HEK293 (cell line): ENCODE results near the gene SMOC1.

ENCODE experiments used
- FEZF1 ChIP-seq: fragments of 450-650 bp; formaldehyde crosslinking; IDR thresholded peaks from 2 replicates; pipeline ENCODE4 v1.5.1; 2016; ENCODE audit warnings: missing biosample characterization, missing genetic modification characterization
- GLIS2 ChIP-seq: fragments of 450-650 bp; formaldehyde crosslinking; IDR thresholded peaks from 2 replicates; pipeline ENCODE4 v1.5.1; 2016; ENCODE audit warnings: missing biosample characterization, missing genetic modification characterization
- HOXC10 ChIP-seq: sonication (generic); formaldehyde crosslinking; IDR thresholded peaks from 2 replicates; pipeline ENCODE4 v1.8.1; 2023; ENCODE audit warnings: mild to moderate bottlenecking, missing genetic modification reagents
- HOXD13 ChIP-seq: sonication (generic); formaldehyde crosslinking; IDR thresholded peaks from 2 replicates; pipeline ENCODE4 v1.8.0; 2022; ENCODE audit warnings: missing genetic modification reagents, borderline replicate concordance
- MYNN ChIP-seq: fragments of 450-650 bp; formaldehyde crosslinking; IDR thresholded peaks from 2 replicates; pipeline ENCODE4 v1.5.1; 2016; ENCODE audit warnings: missing biosample characterization, missing genetic modification characterization, borderline replicate concordance
- OSR2 ChIP-seq: fragments of 450-650 bp; formaldehyde crosslinking; IDR thresholded peaks from 2 replicates; pipeline ENCODE4 v1.5.1; 2016; ENCODE audit warnings: missing biosample characterization, missing genetic modification characterization
- TRIM28 ChIP-seq: IDR thresholded peaks from 2 replicates; pipeline ENCODE4 v1.6.1; 2011; ENCODE audit warnings: low read length, control low read depth, borderline replicate concordance
- YY1 ChIP-seq: fragments of 450-650 bp; formaldehyde crosslinking; IDR thresholded peaks from 2 replicates; pipeline ENCODE4 v1.5.1; 2018; ENCODE audit warnings: missing biosample characterization, missing genetic modification characterization
- ZBTB17 ChIP-seq: fragments of 450-650 bp; formaldehyde crosslinking; IDR thresholded peaks from 2 replicates; pipeline ENCODE4 v1.5.1; 2016; ENCODE audit warnings: missing biosample characterization, missing genetic modification characterization
- ZBTB20 ChIP-seq: fragments of 450-650 bp; formaldehyde crosslinking; IDR thresholded peaks from 2 replicates; pipeline ENCODE4 v1.5.1; 2016; ENCODE audit warnings: missing biosample characterization, missing genetic modification characterization
- ZIC2 ChIP-seq: fragments of 450-650 bp; formaldehyde crosslinking; IDR thresholded peaks from 2 replicates; pipeline ENCODE4 v1.5.1; 2016; ENCODE audit warnings: missing biosample characterization, missing genetic modification characterization
- ZNF114 ChIP-seq: fragments of 450-650 bp; formaldehyde crosslinking; IDR thresholded peaks from 2 replicates; pipeline ENCODE4 v1.5.0; 2017; ENCODE audit warnings: missing biosample characterization, missing genetic modification characterization
- ZNF121 ChIP-seq: fragments of 450-650 bp; formaldehyde crosslinking; IDR thresholded peaks from 2 replicates; pipeline ENCODE4 v1.5.1; 2016; ENCODE audit warnings: missing biosample characterization, missing genetic modification characterization
- ZNF133 ChIP-seq: fragments of 450-650 bp; formaldehyde crosslinking; IDR thresholded peaks from 2 replicates; pipeline ENCODE4 v1.5.1; 2016; ENCODE audit warnings: missing biosample characterization, missing genetic modification characterization
- ZNF138 ChIP-seq: fragments of 450-650 bp; formaldehyde crosslinking; IDR thresholded peaks from 2 replicates; pipeline ENCODE4 v1.5.1; 2016; ENCODE audit warnings: missing biosample characterization, missing genetic modification characterization, borderline replicate concordance
- ZNF24 ChIP-seq: fragments of 450-650 bp; formaldehyde crosslinking; IDR thresholded peaks from 2 replicates; pipeline ENCODE4 v1.5.1; 2016; ENCODE audit warnings: missing biosample characterization, missing genetic modification characterization
- ZNF416 ChIP-seq: fragments of 450-650 bp; formaldehyde crosslinking; IDR thresholded peaks from 2 replicates; pipeline ENCODE4 v1.5.1; 2016; ENCODE audit warnings: missing biosample characterization, missing genetic modification characterization
- ZNF561 ChIP-seq: fragments of 450-650 bp; IDR thresholded peaks from 2 replicates; pipeline ENCODE4 v1.5.1; 2018; ENCODE audit warnings: missing biosample characterization, missing genetic modification characterization, borderline replicate concordance
- ZNF670 ChIP-seq: fragments of 450-650 bp; formaldehyde crosslinking; IDR thresholded peaks from 2 replicates; pipeline ENCODE4 v1.5.1; 2016; ENCODE audit warnings: missing biosample characterization, missing genetic modification characterization, low read depth
- ZNF792 ChIP-seq: fragments of 450-650 bp; formaldehyde crosslinking; IDR thresholded peaks from 2 replicates; pipeline ENCODE4 v1.5.1; 2016; ENCODE audit warnings: missing biosample characterization, missing genetic modification characterization
- ZNF843 ChIP-seq: fragments of 450-650 bp; formaldehyde crosslinking; IDR thresholded peaks from 2 replicates; pipeline ENCODE4 v1.5.1; 2016; ENCODE audit warnings: missing biosample characterization, missing genetic modification characterization
- ZSCAN16 ChIP-seq: fragments of 450-650 bp; formaldehyde crosslinking; IDR thresholded peaks from 2 replicates; pipeline ENCODE4 v1.5.1; 2016; ENCODE audit warnings: missing biosample characterization, missing genetic modification characterization
- ZSCAN30 ChIP-seq: fragments of 450-650 bp; IDR thresholded peaks from 2 replicates; pipeline ENCODE4 v1.5.1; 2018; ENCODE audit warnings: missing biosample characterization, mild to moderate bottlenecking, missing genetic modification characterization, moderate library complexity
- ZXDB ChIP-seq: fragments of 450-650 bp; formaldehyde crosslinking; IDR thresholded peaks from 2 replicates; pipeline ENCODE4 v1.5.1; 2016; ENCODE audit warnings: missing biosample characterization, missing genetic modification characterization
- TF ChIP-seq, protein P1 (sequence below): fragments of 450-650 bp; IDR thresholded peaks from 2 replicates; pipeline ENCODE4 v1.5.1; 2018; ENCODE audit warnings: missing biosample characterization, mild to moderate bottlenecking, missing genetic modification characterization
- TF ChIP-seq, protein P2 (sequence below): fragments of 450-650 bp; formaldehyde crosslinking; IDR thresholded peaks from 2 replicates; pipeline ENCODE4 v1.5.1; 2017; ENCODE audit warnings: missing biosample characterization, missing genetic modification characterization
- TF ChIP-seq, protein P3 (sequence below): fragments of 450-650 bp; formaldehyde crosslinking; IDR thresholded peaks from 2 replicates; pipeline ENCODE4 v1.5.1; 2016; ENCODE audit warnings: missing biosample characterization, missing genetic modification characterization, borderline replicate concordance
- TF ChIP-seq, protein P4 (sequence below): fragments of 450-650 bp; formaldehyde crosslinking; IDR thresholded peaks from 2 replicates; pipeline ENCODE4 v1.5.1; 2016; ENCODE audit warnings: missing biosample characterization, missing genetic modification characterization
- TF ChIP-seq, protein P5 (sequence below): fragments of 450-650 bp; formaldehyde crosslinking; IDR thresholded peaks from 2 replicates; pipeline ENCODE4 v1.5.1; 2017; ENCODE audit warnings: missing biosample characterization, missing genetic modification characterization
- TF ChIP-seq, protein P6 (sequence below): fragments of 450-650 bp; formaldehyde crosslinking; IDR thresholded peaks from 2 replicates; pipeline ENCODE4 v1.5.1; 2017; ENCODE audit warnings: missing biosample characterization, mild to moderate bottlenecking, missing genetic modification characterization, moderate library complexity

Gene SMOC1

DNA sequence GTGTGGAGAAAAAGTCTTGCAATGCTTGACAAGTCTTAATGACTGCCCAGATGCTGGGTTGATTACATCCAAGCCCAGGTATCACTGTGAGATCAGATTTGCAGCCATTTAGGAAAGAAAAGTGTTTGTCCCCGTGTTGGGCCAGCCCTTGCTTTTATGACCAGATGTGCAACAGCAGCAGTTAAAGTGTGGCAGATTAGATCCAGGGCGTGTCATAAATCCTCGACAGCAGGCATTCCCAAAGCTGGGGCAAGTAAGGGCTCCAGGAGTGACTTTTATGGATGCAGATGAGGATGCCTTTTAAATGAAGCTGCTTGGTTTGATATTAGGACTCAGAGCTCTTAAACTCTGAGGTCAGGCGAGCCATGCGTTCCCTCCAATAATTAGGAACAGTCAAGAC is 1.7 kb downstream of the SMOC1 start (continued):
- TF ChIP-seq ZXDB (tag by site-specific recombination), result peak; percentile 36; the same call in 1 of the 2 replicates
- TF ChIP-seq ZBTB20, result no peak
- 0 out of 2 replicates have a peak, but pooled peaks have one; percentile 8 for TF ChIP-seq ZIC2 (tag by site-specific recombination)
- no peak for TF ChIP-seq ZNF121 (tag by site-specific recombination)
- no peak for TF ChIP-seq ZNF670 (tag by site-specific recombination)
- no peak for TF ChIP-seq ZNF24
- no peak for TF ChIP-seq HOXD13 (CRISPR knock-in tag)
- no peak for TF ChIP-seq ZNF133 (tag by site-specific recombination)
- TF ChIP-seq ZNF561 (tag by site-specific recombination), result 0 out of 2 replicates have a peak, but pooled peaks have one; percentile 19
- TF ChIP-seq YY1 (tag by site-specific recombination), result no peak
- TF ChIP-seq TRIM28, result no peak
- no peak for TF ChIP-seq ZBTB17 (tag by site-specific recombination)
- TF ChIP-seq ZNF114, result no peak
- no peak for TF ChIP-seq ZNF138 (tag by site-specific recombination)
- TF ChIP-seq ZSCAN30 (tag by site-specific recombination), result peak; percentile 82
- TF ChIP-seq, protein P1, sequence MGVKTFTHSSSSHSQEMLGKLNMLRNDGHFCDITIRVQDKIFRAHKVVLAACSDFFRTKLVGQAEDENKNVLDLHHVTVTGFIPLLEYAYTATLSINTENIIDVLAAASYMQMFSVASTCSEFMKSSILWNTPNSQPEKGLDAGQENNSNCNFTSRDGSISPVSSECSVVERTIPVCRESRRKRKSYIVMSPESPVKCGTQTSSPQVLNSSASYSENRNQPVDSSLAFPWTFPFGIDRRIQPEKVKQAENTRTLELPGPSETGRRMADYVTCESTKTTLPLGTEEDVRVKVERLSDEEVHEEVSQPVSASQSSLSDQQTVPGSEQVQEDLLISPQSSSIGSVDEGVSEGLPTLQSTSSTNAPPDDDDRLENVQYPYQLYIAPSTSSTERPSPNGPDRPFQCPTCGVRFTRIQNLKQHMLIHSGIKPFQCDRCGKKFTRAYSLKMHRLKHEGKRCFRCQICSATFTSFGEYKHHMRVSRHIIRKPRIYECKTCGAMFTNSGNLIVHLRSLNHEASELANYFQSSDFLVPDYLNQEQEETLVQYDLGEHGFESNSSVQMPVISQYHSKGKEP (tag by site-specific recombination), result no peak
- TF ChIP-seq ZNF792 (tag by site-specific recombination), result no peak
- no peak for TF ChIP-seq ZSCAN16 (tag by site-specific recombination)
- TF ChIP-seq ZNF416 (tag by site-specific recombination), result no peak
- no peak for TF ChIP-seq GLIS2 (tag by site-specific recombination)
- TF ChIP-seq, protein P2, sequence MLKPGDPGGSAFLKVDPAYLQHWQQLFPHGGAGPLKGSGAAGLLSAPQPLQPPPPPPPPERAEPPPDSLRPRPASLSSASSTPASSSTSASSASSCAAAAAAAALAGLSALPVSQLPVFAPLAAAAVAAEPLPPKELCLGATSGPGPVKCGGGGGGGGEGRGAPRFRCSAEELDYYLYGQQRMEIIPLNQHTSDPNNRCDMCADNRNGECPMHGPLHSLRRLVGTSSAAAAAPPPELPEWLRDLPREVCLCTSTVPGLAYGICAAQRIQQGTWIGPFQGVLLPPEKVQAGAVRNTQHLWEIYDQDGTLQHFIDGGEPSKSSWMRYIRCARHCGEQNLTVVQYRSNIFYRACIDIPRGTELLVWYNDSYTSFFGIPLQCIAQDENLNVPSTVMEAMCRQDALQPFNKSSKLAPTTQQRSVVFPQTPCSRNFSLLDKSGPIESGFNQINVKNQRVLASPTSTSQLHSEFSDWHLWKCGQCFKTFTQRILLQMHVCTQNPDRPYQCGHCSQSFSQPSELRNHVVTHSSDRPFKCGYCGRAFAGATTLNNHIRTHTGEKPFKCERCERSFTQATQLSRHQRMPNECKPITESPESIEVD (tag by site-specific recombination), result peak; percentile 42
- TF ChIP-seq MYNN (tag by site-specific recombination), result peak; percentile 72
- TF ChIP-seq, protein P3, sequence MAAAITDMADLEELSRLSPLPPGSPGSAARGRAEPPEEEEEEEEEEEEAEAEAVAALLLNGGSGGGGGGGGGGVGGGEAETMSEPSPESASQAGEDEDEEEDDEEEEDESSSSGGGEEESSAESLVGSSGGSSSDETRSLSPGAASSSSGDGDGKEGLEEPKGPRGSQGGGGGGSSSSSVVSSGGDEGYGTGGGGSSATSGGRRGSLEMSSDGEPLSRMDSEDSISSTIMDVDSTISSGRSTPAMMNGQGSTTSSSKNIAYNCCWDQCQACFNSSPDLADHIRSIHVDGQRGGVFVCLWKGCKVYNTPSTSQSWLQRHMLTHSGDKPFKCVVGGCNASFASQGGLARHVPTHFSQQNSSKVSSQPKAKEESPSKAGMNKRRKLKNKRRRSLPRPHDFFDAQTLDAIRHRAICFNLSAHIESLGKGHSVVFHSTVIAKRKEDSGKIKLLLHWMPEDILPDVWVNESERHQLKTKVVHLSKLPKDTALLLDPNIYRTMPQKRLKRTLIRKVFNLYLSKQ (tag by site-specific recombination), result no peak
- peak; percentile 75 for TF ChIP-seq FEZF1 (tag by site-specific recombination)
- no peak for TF ChIP-seq HOXC10 (CRISPR knock-in tag)
- TF ChIP-seq, protein P4, sequence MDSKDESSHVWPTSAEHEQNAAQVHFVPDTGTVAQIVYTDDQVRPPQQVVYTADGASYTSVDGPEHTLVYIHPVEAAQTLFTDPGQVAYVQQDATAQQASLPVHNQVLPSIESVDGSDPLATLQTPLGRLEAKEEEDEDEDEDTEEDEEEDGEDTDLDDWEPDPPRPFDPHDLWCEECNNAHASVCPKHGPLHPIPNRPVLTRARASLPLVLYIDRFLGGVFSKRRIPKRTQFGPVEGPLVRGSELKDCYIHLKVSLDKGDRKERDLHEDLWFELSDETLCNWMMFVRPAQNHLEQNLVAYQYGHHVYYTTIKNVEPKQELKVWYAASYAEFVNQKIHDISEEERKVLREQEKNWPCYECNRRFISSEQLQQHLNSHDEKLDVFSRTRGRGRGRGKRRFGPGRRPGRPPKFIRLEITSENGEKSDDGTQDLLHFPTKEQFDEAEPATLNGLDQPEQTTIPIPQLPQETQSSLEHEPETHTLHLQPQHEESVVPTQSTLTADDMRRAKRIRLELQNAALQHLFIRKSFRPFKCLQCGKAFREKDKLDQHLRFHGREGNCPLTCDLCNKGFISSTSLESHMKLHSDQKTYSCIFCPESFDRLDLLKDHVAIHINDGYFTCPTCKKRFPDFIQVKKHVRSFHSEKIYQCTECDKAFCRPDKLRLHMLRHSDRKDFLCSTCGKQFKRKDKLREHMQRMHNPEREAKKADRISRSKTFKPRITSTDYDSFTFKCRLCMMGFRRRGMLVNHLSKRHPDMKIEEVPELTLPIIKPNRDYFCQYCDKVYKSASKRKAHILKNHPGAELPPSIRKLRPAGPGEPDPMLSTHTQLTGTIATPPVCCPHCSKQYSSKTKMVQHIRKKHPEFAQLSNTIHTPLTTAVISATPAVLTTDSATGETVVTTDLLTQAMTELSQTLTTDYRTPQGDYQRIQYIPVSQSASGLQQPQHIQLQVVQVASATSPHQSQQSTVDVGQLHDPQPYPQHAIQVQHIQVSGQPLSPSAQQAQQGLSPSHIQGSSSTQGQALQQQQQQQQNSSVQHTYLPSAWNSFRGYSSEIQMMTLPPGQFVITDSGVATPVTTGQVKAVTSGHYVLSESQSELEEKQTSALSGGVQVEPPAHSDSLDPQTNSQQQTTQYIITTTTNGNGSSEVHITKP, result peak; percentile 10; the same call in 1 of the 2 replicates
- peak; percentile 76 for TF ChIP-seq ZNF843
- TF ChIP-seq, protein P5, sequence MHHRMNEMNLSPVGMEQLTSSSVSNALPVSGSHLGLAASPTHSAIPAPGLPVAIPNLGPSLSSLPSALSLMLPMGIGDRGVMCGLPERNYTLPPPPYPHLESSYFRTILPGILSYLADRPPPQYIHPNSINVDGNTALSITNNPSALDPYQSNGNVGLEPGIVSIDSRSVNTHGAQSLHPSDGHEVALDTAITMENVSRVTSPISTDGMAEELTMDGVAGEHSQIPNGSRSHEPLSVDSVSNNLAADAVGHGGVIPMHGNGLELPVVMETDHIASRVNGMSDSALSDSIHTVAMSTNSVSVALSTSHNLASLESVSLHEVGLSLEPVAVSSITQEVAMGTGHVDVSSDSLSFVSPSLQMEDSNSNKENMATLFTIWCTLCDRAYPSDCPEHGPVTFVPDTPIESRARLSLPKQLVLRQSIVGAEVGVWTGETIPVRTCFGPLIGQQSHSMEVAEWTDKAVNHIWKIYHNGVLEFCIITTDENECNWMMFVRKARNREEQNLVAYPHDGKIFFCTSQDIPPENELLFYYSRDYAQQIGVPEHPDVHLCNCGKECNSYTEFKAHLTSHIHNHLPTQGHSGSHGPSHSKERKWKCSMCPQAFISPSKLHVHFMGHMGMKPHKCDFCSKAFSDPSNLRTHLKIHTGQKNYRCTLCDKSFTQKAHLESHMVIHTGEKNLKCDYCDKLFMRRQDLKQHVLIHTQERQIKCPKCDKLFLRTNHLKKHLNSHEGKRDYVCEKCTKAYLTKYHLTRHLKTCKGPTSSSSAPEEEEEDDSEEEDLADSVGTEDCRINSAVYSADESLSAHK (tag by site-specific recombination), result peak; percentile 67
- TF ChIP-seq, protein P6, sequence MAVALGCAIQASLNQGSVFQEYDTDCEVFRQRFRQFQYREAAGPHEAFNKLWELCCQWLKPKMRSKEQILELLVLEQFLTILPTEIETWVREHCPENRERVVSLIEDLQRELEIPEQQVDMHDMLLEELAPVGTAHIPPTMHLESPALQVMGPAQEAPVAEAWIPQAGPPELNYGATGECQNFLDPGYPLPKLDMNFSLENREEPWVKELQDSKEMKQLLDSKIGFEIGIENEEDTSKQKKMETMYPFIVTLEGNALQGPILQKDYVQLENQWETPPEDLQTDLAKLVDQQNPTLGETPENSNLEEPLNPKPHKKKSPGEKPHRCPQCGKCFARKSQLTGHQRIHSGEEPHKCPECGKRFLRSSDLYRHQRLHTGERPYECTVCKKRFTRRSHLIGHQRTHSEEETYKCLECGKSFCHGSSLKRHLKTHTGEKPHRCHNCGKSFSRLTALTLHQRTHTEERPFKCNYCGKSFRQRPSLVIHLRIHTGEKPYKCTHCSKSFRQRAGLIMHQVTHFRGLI, result no peak
- TF ChIP-seq OSR2 (tag by site-specific recombination), result peak; percentile 78
